ENCODE data around the gene NCAPG2.

NCAPG2 gene

GRCh38 chr7:158733220-158733519 is 28.6 kb upstream of the NCAPG2 start:
- DNase-seq (ENCODE audit: low spot score) = no peak

GRCh38 chr7:158732494-158733219 is 28.1 kb upstream of the NCAPG2 start:
- no peak for DNase-seq (ENCODE audit: low spot score)

- no peak for DNase-seq (ENCODE audit: low spot score)
These were observed 27.2 kb upstream of the NCAPG2 start for GRCh38 chr7:158731761-158732160.

GRCh38 chr7:158730383-158731346 is 26.1 kb upstream of the NCAPG2 start:
- DNase-seq (ENCODE audit: low spot score) = no peak

- DNase-seq (ENCODE audit: low spot score) = no peak
These were observed 25.2 kb upstream of the NCAPG2 start for GRCh38 chr7:158729646-158730382.

GRCh38 chr7:158728911-158729645 is 24.5 kb upstream of the NCAPG2 start:
- no peak for DNase-seq (ENCODE audit: low spot score)

GRCh38 chr7:158727690-158728089 is 23.1 kb upstream of the NCAPG2 start:
- DNase-seq (ENCODE audit: low spot score) = no peak

GRCh38 chr7:158726277-158726807 is 21.7 kb upstream of the NCAPG2 start:
- DNase-seq (ENCODE audit: low spot score) = no peak

GRCh38 chr7:158725506-158725800 is 20.8 kb upstream of the NCAPG2 start:
- DNase-seq (ENCODE audit: low spot score) = no peak

GRCh38 chr7:158724658-158725505 is 20.3 kb upstream of the NCAPG2 start:
- DNase-seq (ENCODE audit: low spot score) = no peak

GRCh38 chr7:158723714-158724385 is 19.2 kb upstream of the NCAPG2 start:
- no peak for DNase-seq (ENCODE audit: low spot score)

GRCh38 chr7:158723266-158723665 is 18.7 kb upstream of the NCAPG2 start:
- no peak for DNase-seq (ENCODE audit: low spot score)

GRCh38 chr7:158722574-158723237 is 18.1 kb upstream of the NCAPG2 start:
- no peak for DNase-seq (ENCODE audit: low spot score)

- no peak for DNase-seq (ENCODE audit: low spot score)
These were observed 15.5 kb upstream of the NCAPG2 start for GRCh38 chr7:158720112-158720511.

- DNase-seq (ENCODE audit: low spot score) = no peak
These were observed 12.2 kb upstream of the NCAPG2 start for GRCh38 chr7:158716802-158717201.

- no peak for DNase-seq (ENCODE audit: low spot score)
These were observed 6.1 kb upstream of the NCAPG2 start for GRCh38 chr7:158710651-158711102.

- DNase-seq (ENCODE audit: low spot score) = peak; percentile 26
These were observed 3.0 kb upstream of the NCAPG2 start for GRCh38 chr7:158707610-158708009.

GRCh38 chr7:158706710-158707590 is 2.3 kb upstream of the NCAPG2 start:
- no peak for DNase-seq (ENCODE audit: low spot score)

- no peak for DNase-seq (ENCODE audit: low spot score)
These were observed 1.7 kb upstream of the NCAPG2 start for GRCh38 chr7:158706273-158706704.

All from RKO (cell line).